Stimulated activated CD8-positive, alpha-beta memory T cell treated with anti-CD3 and anti-CD28 coated beads, Interleukin-7, amount 100 ng/mL, for 1 hour (primary cell): ENCODE measurements around the gene MAGED4B.
"Not testable (repeated sequence)": the region's sequence is repeated elsewhere in the genome, so short reads cannot be mapped to it uniquely, and the experiment has no call there.

ENCODE experiments used
- DNase-seq, 2 donors: peaks; one replicate each; pipeline ENCODE4 v3.0.0-alpha.2; 2020; ENCODE audit warnings: low read depth in 2 of 2

The MAGED4B gene, protein sequence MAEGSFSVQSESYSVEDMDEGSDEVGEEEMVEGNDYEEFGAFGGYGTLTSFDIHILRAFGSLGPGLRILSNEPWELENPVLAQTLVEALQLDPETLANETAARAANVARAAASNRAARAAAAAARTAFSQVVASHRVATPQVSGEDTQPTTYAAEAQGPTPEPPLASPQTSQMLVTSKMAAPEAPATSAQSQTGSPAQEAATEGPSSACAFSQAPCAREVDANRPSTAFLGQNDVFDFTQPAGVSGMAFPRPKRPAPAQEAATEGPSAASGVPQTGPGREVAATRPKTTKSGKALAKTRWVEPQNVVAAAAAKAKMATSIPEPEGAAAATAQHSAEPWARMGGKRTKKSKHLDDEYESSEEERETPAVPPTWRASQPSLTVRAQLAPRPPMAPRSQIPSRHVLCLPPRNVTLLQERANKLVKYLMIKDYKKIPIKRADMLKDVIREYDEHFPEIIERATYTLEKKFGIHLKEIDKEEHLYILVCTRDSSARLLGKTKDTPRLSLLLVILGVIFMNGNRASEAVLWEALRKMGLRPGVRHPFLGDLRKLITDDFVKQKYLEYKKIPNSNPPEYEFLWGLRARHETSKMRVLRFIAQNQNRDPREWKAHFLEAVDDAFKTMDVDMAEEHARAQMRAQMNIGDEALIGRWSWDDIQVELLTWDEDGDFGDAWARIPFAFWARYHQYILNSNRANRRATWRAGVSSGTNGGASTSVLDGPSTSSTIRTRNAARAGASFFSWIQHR

DNA sequence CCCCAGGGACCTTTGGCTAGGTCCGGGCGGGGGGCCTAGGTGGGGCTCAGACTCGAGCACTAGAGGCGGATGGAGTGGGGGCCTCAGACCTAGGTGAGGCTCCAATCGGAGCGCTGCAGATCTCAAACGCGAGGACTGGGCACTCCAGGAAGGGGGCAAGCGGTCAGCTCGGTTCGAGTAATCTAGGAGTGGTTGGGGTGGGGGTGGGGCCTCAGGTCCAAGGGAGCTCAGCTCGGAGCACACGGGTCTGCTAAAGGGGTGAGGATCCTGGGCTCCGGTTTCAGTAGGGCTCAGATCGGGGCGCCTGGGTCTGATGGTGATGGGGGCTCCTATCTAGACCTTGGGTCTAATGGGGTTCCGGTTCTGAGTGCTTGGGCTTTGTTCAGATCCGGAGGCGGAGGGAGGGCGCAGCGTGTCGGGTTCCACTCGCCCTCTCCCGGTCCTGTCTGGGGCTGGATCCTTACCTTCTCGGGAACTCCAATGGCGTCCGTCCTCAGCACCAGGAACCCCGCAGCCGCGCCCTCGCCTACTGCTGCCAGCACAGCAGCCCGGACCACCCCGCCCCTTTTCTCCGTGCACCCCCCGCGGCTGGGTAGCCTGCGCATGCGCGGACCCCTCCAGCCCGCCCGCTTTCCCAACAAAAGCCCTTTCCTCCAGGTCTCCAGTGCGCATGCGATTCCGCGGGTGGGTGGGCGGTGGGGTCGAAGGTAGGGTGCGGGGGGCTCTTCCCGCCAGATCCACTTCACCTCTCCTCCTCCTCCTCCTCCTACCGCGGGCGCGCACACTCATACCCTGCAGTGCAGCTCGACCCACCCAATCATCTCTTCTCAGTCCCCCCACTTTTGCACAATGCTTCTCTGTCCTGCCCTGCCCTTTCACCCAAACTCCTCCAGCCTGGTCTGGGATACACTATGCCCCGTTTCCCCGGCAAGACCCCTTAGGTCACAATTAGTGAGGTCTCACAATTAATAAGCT, at the start of gene MAGED4B:
TSS of gene MAGED4B (minus strand) at position 518 of the 975 bp plus-strand sequence. CDS start 1,011 bp downstream, outside the sequence.
- not testable (repeated sequence) for DNase-seq

DNA sequence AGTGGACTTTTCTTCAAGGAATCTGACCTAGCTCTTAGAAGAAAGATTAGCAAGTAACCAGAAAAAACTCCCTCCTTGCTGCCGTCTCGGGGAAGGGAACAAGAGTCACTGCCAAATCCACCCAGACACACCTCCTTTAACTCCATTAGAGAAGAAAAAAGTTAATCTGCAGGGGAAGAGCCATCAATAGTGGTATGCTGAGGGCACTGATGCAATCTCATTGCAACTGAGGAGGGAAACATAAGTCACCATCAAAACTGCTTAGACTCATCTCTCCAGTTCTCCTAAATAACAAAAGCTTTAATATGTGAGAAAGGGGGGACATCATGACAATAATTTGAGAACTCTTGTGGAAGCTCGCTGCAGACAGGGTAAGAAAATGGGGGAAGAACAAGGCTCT, 49.3 kb upstream of the MAGED4B start:
- no peak for DNase-seq

DNA sequence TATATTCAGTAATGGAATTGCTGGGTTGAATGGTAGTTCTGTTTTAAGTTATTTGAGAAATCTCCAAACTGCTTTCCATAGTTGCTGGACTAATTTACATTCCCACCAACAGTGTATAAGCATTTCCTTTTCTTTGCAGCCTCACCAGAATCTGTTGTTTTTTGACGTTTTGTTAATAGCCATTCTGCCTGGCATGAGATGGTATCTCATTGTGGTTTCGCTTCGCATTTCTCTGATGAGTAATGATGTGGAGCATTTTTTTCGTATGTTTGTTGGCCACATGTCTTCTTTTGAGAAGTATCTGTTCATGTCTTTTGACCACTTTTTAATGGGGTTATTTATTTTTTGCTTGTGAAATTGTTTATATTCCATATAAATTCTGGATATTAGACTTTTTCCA, 13.6 kb upstream of the MAGED4B start:
- no peak for DNase-seq

DNA sequence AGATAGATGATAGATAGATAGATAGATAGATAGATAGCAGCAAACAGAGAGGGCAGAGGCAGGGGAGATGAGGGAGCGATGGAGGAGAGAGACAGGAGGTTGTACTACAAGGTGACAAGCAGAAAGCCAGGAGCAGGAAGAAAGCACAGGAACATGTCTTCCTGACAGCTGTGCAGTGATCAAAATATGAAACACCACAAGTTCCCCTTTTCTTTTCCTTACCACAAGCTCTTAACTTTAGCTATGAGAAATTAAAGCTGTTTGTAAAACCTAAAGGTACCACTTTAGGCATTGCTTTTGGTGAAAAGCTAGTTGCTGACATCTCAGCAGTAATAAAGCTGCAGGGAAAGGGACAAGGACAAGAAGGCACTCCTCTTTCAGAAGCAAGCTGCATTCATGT, 9.1 kb upstream of the MAGED4B start:
- no peak for DNase-seq

DNA sequence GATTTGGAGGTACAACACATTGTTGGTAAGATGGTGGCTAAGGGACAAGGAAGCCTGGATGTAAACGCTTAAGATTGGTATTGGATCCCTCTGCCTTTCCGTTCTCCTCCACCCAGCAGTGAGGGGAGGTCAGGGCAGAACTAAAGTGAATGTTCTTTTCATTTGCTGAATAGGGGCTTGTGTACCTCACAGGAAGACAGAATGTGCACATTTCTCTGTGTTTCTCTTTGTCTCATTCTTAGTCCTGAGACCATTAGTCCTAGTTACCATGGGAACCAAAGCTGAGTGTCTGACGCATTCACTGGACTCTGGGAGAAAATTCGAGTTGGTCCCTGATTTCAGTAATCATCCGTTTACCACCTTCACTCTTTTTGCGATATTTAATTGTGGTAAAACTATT, 26.7 kb downstream of the MAGED4B start:
- not testable (repeated sequence) for DNase-seq

DNA sequence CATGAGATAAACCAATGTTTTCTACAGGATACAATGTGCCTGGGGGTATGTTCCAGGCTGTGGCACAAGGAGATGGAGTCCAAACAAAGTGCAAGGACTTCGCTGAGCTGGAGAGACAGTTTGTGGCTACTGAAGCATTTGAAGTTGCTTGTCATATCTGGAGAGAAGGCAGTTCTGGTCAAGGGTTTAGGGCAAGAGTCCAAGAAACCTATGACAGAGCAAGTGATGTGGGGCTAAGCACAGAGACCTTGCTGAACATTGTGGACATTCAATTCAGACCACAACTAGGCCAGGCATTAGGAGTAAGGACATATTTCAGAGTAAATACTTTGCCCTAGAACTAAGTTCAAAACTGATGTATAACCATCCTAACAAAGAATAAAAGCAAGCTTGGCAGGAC, 34.8 kb downstream of the MAGED4B start:
- no peak for DNase-seq

DNA sequence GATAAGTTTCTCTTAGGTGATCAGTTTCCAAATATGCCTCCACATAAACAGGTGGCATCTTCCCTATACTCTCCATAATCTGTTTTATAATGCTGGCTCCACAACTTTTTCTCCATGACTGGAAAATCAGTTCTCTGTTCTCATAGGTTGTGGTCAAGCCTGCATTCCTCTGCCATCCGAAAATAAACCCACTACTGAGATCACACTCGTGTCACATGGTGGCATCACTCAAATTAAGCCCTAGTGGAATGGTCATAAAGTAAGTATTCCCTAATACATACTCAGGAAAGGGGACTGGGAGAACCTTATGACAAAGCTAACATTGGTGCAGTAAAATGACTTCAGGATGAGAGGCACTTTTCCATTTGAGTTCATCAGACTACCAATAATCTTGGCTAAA, 37.6 kb downstream of the MAGED4B start:
- DNase-seq: no peak

DNA sequence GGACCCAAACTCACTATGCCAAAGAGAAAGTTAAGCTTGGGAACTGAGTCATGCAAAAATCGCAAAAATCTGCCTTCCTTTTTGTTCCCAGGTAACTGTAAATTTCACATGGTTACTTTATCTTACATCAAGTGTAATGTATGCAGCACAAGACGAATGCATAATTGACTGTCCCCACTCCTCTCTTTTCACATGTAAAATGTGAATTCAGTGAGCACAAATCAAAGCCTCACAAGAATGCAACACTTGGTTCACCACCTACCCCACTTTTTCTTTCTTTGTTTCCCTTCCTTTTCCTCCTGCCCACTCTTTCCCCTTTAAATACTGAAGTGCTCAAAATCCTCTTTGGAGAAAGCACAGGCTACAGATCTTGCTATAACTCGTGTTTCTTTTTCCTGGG, 53.2 kb downstream of the MAGED4B start:
- DNase-seq: no peak
